Right lobe of liver (tissue), 4 donors: ENCODE results near the gene SH3PXD2A.

Experiments
- CTCF ChIP-seq, 4 donors: fragments of 200-600 bp in 3 of 4; fragments of 450-650 bp in 1 of 4; IDR thresholded peaks; one replicate each; pipeline versions ENCODE4 v1.5.1 to v1.8.0; 2016 to 2022; ENCODE audit warnings: antibody characterized with exemption in 4 of 4, mild to moderate bottlenecking in 2 of 4
- POLR2A ChIP-seq: fragments of 450-650 bp; IDR thresholded peaks from one replicate; pipeline ENCODE4 v1.6.1; 2017; ENCODE audit warnings: antibody characterized with exemption, mild to moderate bottlenecking
- donor health status: DM: no; HTN: no; CAD: no.
- donor health status: DM: no; HTN: no; CAD: no.
- donor health status: DM: no; HTN: yes; CAD: no.

GRCh38 chr10:103776878-103777591 lies 78.3 kb downstream of the SH3PXD2A start:
- TF ChIP-seq POLR2A (no peak), CTCF (IDR thresholded peaks at IDR 0.05) (no peak)
